Thymus (tissue), 14 donors: ENCODE data around the gene LRAT. TPM values are rescaled to one million over a fixed set of nuclear protein-coding genes. Genes with fewer than 3 reads are reported as not detected.
A peak's percentile ranks its signal among the peaks of the same experiment; 100 is the strongest.

Experiments used
- DNase-seq, 9 donors: peaks; one replicate each; pipeline ENCODE4 v3.0.0-alpha.2; 2013; ENCODE audit warnings: low spot score in 9 of 9, low read depth in 6 of 9, missing footprints in 1 of 9
- H3K27ac ChIP-seq, 2 donors: one replicate each; pipeline ENCODE4 v1.5.1; 2013; ENCODE audit warnings: control low read depth in 1 of 2, low read depth in 1 of 2, low read length in 1 of 2, mild to moderate bottlenecking in 1 of 2, moderate library complexity in 1 of 2
- H3K27me3 ChIP-seq, 2 donors: one replicate each; pipeline ENCODE4 v1.5.1; 2013; ENCODE audit warnings: low read length in 1 of 2; ENCODE audit not compliant: control insufficient read depth in 2 of 2, insufficient read depth in 1 of 2
- H3K36me3 ChIP-seq, 2 donors: one replicate each; pipeline ENCODE4 v1.5.1; 2013; ENCODE audit warnings: low read length in 1 of 2, mild to moderate bottlenecking in 1 of 2, moderate library complexity in 1 of 2; ENCODE audit not compliant: control insufficient read depth in 2 of 2, insufficient read depth in 2 of 2
- H3K4me1 ChIP-seq, 2 donors: one replicate each; pipeline ENCODE4 v1.5.1; 2013; ENCODE audit warnings: low read length in 2 of 2; ENCODE audit not compliant: control insufficient read depth in 2 of 2, insufficient read depth in 2 of 2
- H3K4me3 ChIP-seq, 2 donors: one replicate each; pipeline ENCODE4 v1.5.1; 2013; ENCODE audit warnings: low read length in 2 of 2, control low read depth in 1 of 2, mild to moderate bottlenecking in 1 of 2
- H3K9me3 ChIP-seq, 2 donors: one replicate each; pipeline ENCODE4 v1.5.1; 2013; ENCODE audit warnings: low read length in 1 of 2, mild to moderate bottlenecking in 1 of 2; ENCODE audit not compliant: control insufficient read depth in 2 of 2, insufficient read depth in 1 of 2
- WGBS: extraction: QIAGEN DNeasy Blood & Tissue Kit; methylation state at CpG from one replicate; pipeline ENCODE4 v1.1.7; 2013; 5-methylcytosine and 5-hydroxymethylcytosine counted together
- long read RNA-seq, 10 donors: transcript quantifications; one replicate each; lab custom pipeline, GENCODE V29; 2026
- polyA plus RNA-seq: library from polyadenylated mRNA; stranded (reverse); fragments of 200-250 nt; gene quantifications from one replicate; pipeline ENCODE4 v1.2.3, GENCODE V29; 2013
- total RNA-seq: library from RNA; stranded (reverse); fragments of 120-200 nt; gene quantifications from one replicate; pipeline ENCODE4 v1.2.4, GENCODE V29; 2013
- donor health status: healthy.

LRAT gene
- total RNA-seq = 0.09 TPM
- 0.25 TPM for polyA plus RNA-seq
- long read RNA-seq, donor 1 = 0 reads
- long read RNA-seq, donor 2 = 0 reads
- long read RNA-seq, donor 3 = 0 reads
- long read RNA-seq, donor 4 = 0 reads
- long read RNA-seq, donor 5 = 0 reads
- long read RNA-seq, donor 6 = 0 reads
- long read RNA-seq, donor 7 = 0 reads
- long read RNA-seq, donor 8 = 0 reads
- long read RNA-seq, donor 9 = 0 reads
- long read RNA-seq, donor 10 = 0 reads

- H3K27ac ChIP-seq = no peak within 1 kb of the TSS
- H3K27me3 ChIP-seq = peaks cover 49 to 63% of the 10 kb centered on the region in 2 donors
These were observed at the start of gene LRAT for GRCh38 chr4:154743683-154744340. LRAT (plus strand) TSS chr4:154744000; CDS start chr4:154744327, 327 bp downstream.

GRCh38 chr4:154707877-154708276, 35.9 kb upstream of the LRAT start:
- no peak for DNase-seq
- no peaks in the 10 kb centered on the region for H3K4me1 ChIP-seq
- 87% methylated on average over 3 of the region's 3 CpGs for WGBS
- no peak overlapping the region for H3K4me3 ChIP-seq
- H3K9me3 ChIP-seq = no peaks in the 10 kb centered on the region
- no peaks in the 10 kb centered on the region for H3K27me3 ChIP-seq
- H3K27ac ChIP-seq = no peak overlapping the region
- H3K36me3 ChIP-seq = no peaks in the 10 kb centered on the region

More at GRCh38 chr4:154743683-154744340, at the start of gene LRAT:
- H3K9me3 ChIP-seq = peaks cover 0 to 7% of the 10 kb centered on the region in 2 donors
- 4% methylated on average over 55 of the region's 55 CpGs for WGBS
- DNase-seq = peak in 5 of 9 donors; percentile 3 to 26 (median 17)
- peaks cover 0 to 4% of the 10 kb centered on the region in 2 donors for H3K4me1 ChIP-seq
- H3K4me3 ChIP-seq = peak within 1 kb of the TSS; percentile 20 to 51
- H3K36me3 ChIP-seq = no peaks in the 10 kb centered on the region

- H3K27me3 ChIP-seq = no peaks in the 10 kb centered on the region
- no peaks in the 10 kb centered on the region for H3K4me1 ChIP-seq
- no peak overlapping the region for H3K27ac ChIP-seq
- 81% methylated on average over 4 of the region's 4 CpGs for WGBS
- no peaks in the 10 kb centered on the region for H3K36me3 ChIP-seq
- H3K4me3 ChIP-seq = no peak overlapping the region
- no peaks in the 10 kb centered on the region for H3K9me3 ChIP-seq
- DNase-seq = no peak
These were observed 34.2 kb upstream of the LRAT start for GRCh38 chr4:154709550-154709949.

GRCh38 chr4:154711522-154711921, 32.3 kb upstream of the LRAT start:
- no peaks in the 10 kb centered on the region for H3K27me3 ChIP-seq
- no peaks in the 10 kb centered on the region for H3K9me3 ChIP-seq
- DNase-seq = no peak
- no peaks in the 10 kb centered on the region for H3K36me3 ChIP-seq
- H3K4me1 ChIP-seq = no peaks in the 10 kb centered on the region
- no peak overlapping the region for H3K4me3 ChIP-seq
- H3K27ac ChIP-seq = no peak overlapping the region

GRCh38 chr4:154714339-154715040, 29.3 kb upstream of the LRAT start:
- H3K4me1 ChIP-seq = no peaks in the 10 kb centered on the region
- peak in 3 of 9 donors; percentile 1 to 5 (median 1) for DNase-seq
- no peak overlapping the region for H3K27ac ChIP-seq
- 89% methylated on average over 4 of the region's 4 CpGs for WGBS
- H3K27me3 ChIP-seq = no peaks in the 10 kb centered on the region
- no peak overlapping the region for H3K4me3 ChIP-seq
- H3K36me3 ChIP-seq = no peaks in the 10 kb centered on the region
- H3K9me3 ChIP-seq = no peaks in the 10 kb centered on the region

- no peaks in the 10 kb centered on the region for H3K27me3 ChIP-seq
- no peaks in the 10 kb centered on the region for H3K36me3 ChIP-seq
- H3K4me1 ChIP-seq = no peaks in the 10 kb centered on the region
- WGBS = 93% methylated on average over 4 of the region's 4 CpGs
- H3K4me3 ChIP-seq = no peak overlapping the region
- H3K27ac ChIP-seq = no peak overlapping the region
- no peak for DNase-seq
- no peaks in the 10 kb centered on the region for H3K9me3 ChIP-seq
These were observed 24.7 kb upstream of the LRAT start for GRCh38 chr4:154719087-154719486.

- WGBS = 85% methylated on average over 2 of the region's 2 CpGs
- Histone ChIP-seq H3K27me3 (no peaks in the 10 kb centered on the region), H3K4me1 (no peaks in the 10 kb centered on the region)
These were observed 23.7 kb upstream of the LRAT start for GRCh38 chr4:154720123-154720522.

GRCh38 chr4:154720618-154721267, 23.1 kb upstream of the LRAT start:
- Histone ChIP-seq H3K4me3 (no peak overlapping the region), H3K27ac (no peak overlapping the region), H3K36me3 (no peaks in the 10 kb centered on the region), H3K4me1 (no peaks in the 10 kb centered on the region), H3K27me3 (no peaks in the 10 kb centered on the region), H3K9me3 (no peaks in the 10 kb centered on the region)
- DNase-seq = no peak
- WGBS = 84% methylated on average over 3 of the region's 3 CpGs

More at GRCh38 chr4:154720123-154720522, 23.7 kb upstream of the LRAT start:
- Histone ChIP-seq H3K27ac (no peak overlapping the region), H3K9me3 (no peaks in the 10 kb centered on the region), H3K36me3 (no peaks in the 10 kb centered on the region), H3K4me3 (no peak overlapping the region)
- DNase-seq = no peak

- Histone ChIP-seq H3K4me1 (no peaks in the 10 kb centered on the region), H3K9me3 (no peaks in the 10 kb centered on the region), H3K27me3 (no peaks in the 10 kb centered on the region), H3K27ac (no peak overlapping the region), H3K36me3 (no peaks in the 10 kb centered on the region), H3K4me3 (no peak overlapping the region)
- DNase-seq = no peak
These were observed 21.5 kb upstream of the LRAT start for GRCh38 chr4:154722262-154722661.
